H1 (cell line): Measurements from ENCODE around the gene PTPRE. TPM values are rescaled to one million over a fixed set of nuclear protein-coding genes. Genes with fewer than 3 reads are reported as not detected.

ENCODE experiments used
- CTCF ChIA-PET: fragments of 300-600 bp; sonication (Branson Sonifier 250); formaldehyde crosslinking; loops from one replicate; lab custom pipeline; 2021; ENCODE audit not compliant: partially characterized antibody; lab: Charles Lee
- POLR2A ChIA-PET: fragments of 300-600 bp; sonication (Branson Sonifier 250); formaldehyde crosslinking; loops from one replicate; lab custom pipeline; 2021; ENCODE audit warnings: inconsistent platforms; ENCODE audit not compliant: partially characterized antibody; lab: Charles Lee
- DNase-seq, 2 experiments: peaks; one replicate each; pipeline versions ENCODE4 v3.0.0 to v3.0.0-alpha.2; 2010 to 2022; ENCODE audit warnings: low spot score in 2 of 2, low read depth in 1 of 2, mixed read lengths in 1 of 2
- FAIRE-seq: peaks from 2 replicates; lab custom pipeline; 2011; peaks lifted over from hg19 to GRCh38; lab: Jason Lieb, UNC
- H2AFZ ChIP-seq: 2 replicates; pipeline ENCODE4 v1.8.1; 2012; ENCODE audit warnings: low read length, inconsistent platforms
- H2AK5ac ChIP-seq: 2 replicates; pipeline ENCODE4 v1.6.1; 2013; ENCODE audit warnings: low read depth, low read length
- H2BK120ac ChIP-seq: replicated peaks from 2 replicates; pipeline ENCODE3; 2013; ENCODE audit warnings: low read depth, low read length, inconsistent platforms
- H2BK12ac ChIP-seq: 2 replicates; pipeline ENCODE4 v1.6.1; 2013; ENCODE audit warnings: low read depth, low read length
- H2BK15ac ChIP-seq: 2 replicates; pipeline ENCODE4 v1.6.1; 2013; ENCODE audit warnings: low read length
- H2BK20ac ChIP-seq: 2 replicates; pipeline ENCODE4 v1.6.1; 2013; ENCODE audit warnings: low read length
- H2BK5ac ChIP-seq: 2 replicates; pipeline ENCODE4 v1.6.1; 2013; ENCODE audit warnings: low read depth, low read length
- H3K14ac ChIP-seq: 2 replicates; pipeline ENCODE4 v1.6.1; 2013; ENCODE audit warnings: inconsistent platforms; ENCODE audit not compliant: insufficient read length
- H3K18ac ChIP-seq: 2 replicates; pipeline ENCODE4 v1.6.1; 2013; ENCODE audit warnings: low read length; ENCODE audit errors: extremely low read depth
- H3K23ac ChIP-seq: 2 replicates; pipeline ENCODE4 v1.6.1; 2013; ENCODE audit warnings: inconsistent platforms; ENCODE audit not compliant: insufficient read length
- H3K23me2 ChIP-seq: 2 replicates; pipeline ENCODE4 v1.6.1; 2013; ENCODE audit warnings: low read depth, low read length
- H3K27ac ChIP-seq: 2 replicates; pipeline ENCODE4 v1.6.1; 2011; ENCODE audit warnings: low read depth, low read length, inconsistent platforms
- H3K27me3 ChIP-seq, 4 experiments: replicated peaks in 1 of 4; 1 replicate in 1 of 4; 2 replicates in 3 of 4; pipeline versions ENCODE4 v1.6.1 to v1.8.1; 2011 to 2013; ENCODE audit warnings: low read length in 3 of 4, mild to moderate bottlenecking in 3 of 4, inconsistent platforms in 2 of 4, mixed read lengths in 2 of 4, moderate library complexity in 1 of 4; ENCODE audit not compliant: control insufficient read depth in 3 of 4, insufficient read depth in 3 of 4; ENCODE audit errors: extremely low read depth in 1 of 4
- H3K36me3 ChIP-seq, 4 experiments: 2 replicates each; pipeline versions ENCODE4 v1.6.1 to v1.8.1; 2011 to 2013; ENCODE audit warnings: mild to moderate bottlenecking in 4 of 4, low read length in 3 of 4, moderate library complexity in 2 of 4, control low read depth in 1 of 4, inconsistent platforms in 1 of 4; ENCODE audit not compliant: insufficient read depth in 4 of 4, control insufficient read depth in 2 of 4
- H3K4ac ChIP-seq: replicated peaks from 2 replicates; pipeline ENCODE3; 2013; ENCODE audit warnings: low read length, low read depth, mixed read lengths, inconsistent platforms; ENCODE audit not compliant: insufficient read length
- H3K4me1 ChIP-seq, 4 experiments: replicated peaks in 1 of 4; 1 replicate in 1 of 4; 2 replicates in 3 of 4; pipeline versions ENCODE4 v1.6.1 to v1.8.1; 2011 to 2013; ENCODE audit warnings: low read length in 3 of 4, inconsistent platforms in 2 of 4, mixed read lengths in 1 of 4; ENCODE audit not compliant: insufficient read depth in 4 of 4, control insufficient read depth in 3 of 4
- H3K4me2 ChIP-seq, 2 experiments: 2 replicates each; pipeline versions ENCODE4 v1.6.1 to v1.8.1; 2011 to 2013; ENCODE audit warnings: low read depth in 2 of 2, low read length in 2 of 2, control low read depth in 1 of 2, inconsistent platforms in 1 of 2, mild to moderate bottlenecking in 1 of 2; ENCODE audit not compliant: insufficient read depth in 1 of 2
- H3K4me3 ChIP-seq, 4 experiments: fragments of 200-600, 300-600 bp in 1 of 4; sonication (generic), shearing (Covaris generic), sonication (Bioruptor Twin) in 1 of 4; 2 replicates each; pipeline versions ENCODE4 v1.5.1 to v1.8.1; 2011 to 2016; ENCODE audit warnings: low read length in 4 of 4, low read depth in 3 of 4, control low read depth in 2 of 4, inconsistent platforms in 2 of 4, mild to moderate bottlenecking in 2 of 4, mixed read lengths in 1 of 4, moderate library complexity in 1 of 4; ENCODE audit not compliant: insufficient read depth in 2 of 4; ENCODE audit errors: extremely low read depth in 1 of 4
- H3K56ac ChIP-seq: replicated peaks from 2 replicates; pipeline ENCODE3; 2013; ENCODE audit warnings: low read depth, mild to moderate bottlenecking, mixed read lengths, low read length, inconsistent platforms; ENCODE audit not compliant: insufficient read length
- H3K79me1 ChIP-seq: 2 replicates; pipeline ENCODE4 v1.6.1; 2013; ENCODE audit warnings: low read depth, low read length, control low read depth
- H3K79me2 ChIP-seq, 2 experiments: 2 replicates each; pipeline versions ENCODE4 v1.6.1 to v1.8.1; 2012 to 2013; ENCODE audit warnings: low read length in 2 of 2, mild to moderate bottlenecking in 2 of 2, inconsistent platforms in 1 of 2; ENCODE audit not compliant: insufficient read depth in 2 of 2, control insufficient read depth in 1 of 2
- H3K9ac ChIP-seq, 4 experiments: replicated peaks in 1 of 4; 1 replicate in 1 of 4; 2 replicates in 3 of 4; pipeline versions ENCODE4 v1.6.1 to v1.8.1; 2011 to 2013; ENCODE audit warnings: low read depth in 3 of 4, low read length in 3 of 4, control low read depth in 2 of 4, mild to moderate bottlenecking in 2 of 4, moderate library complexity in 2 of 4, inconsistent platforms in 1 of 4; ENCODE audit errors: extremely low read depth in 1 of 4
- H3K9me3 ChIP-seq, 2 experiments: 2 replicates each; pipeline versions ENCODE4 v1.6.1 to v1.8.1; 2012 to 2013; ENCODE audit warnings: mild to moderate bottlenecking in 2 of 2, moderate library complexity in 2 of 2, control low read depth in 1 of 2, inconsistent platforms in 1 of 2, low read depth in 1 of 2, low read length in 1 of 2, mixed read lengths in 1 of 2; ENCODE audit not compliant: insufficient read depth in 2 of 2
- H4K20me1 ChIP-seq, 2 experiments: replicated peaks in 1 of 2; 2 replicates each; pipeline versions ENCODE3 to v1.8.1; 2011 to 2013; ENCODE audit warnings: inconsistent platforms in 2 of 2, low read length in 2 of 2, mild to moderate bottlenecking in 1 of 2; ENCODE audit not compliant: insufficient read depth in 2 of 2, control insufficient read depth in 1 of 2
- H4K5ac ChIP-seq: 2 replicates; pipeline ENCODE4 v1.6.1; 2013; ENCODE audit warnings: low read length, low read depth, mixed read lengths, inconsistent platforms; ENCODE audit not compliant: insufficient read length
- H4K8ac ChIP-seq: 2 replicates; pipeline ENCODE4 v1.8.0; 2013; ENCODE audit warnings: mild to moderate bottlenecking, moderate library complexity, low read length, inconsistent platforms; ENCODE audit not compliant: insufficient read depth; ENCODE audit errors: extremely low read depth
- H4K91ac ChIP-seq: replicated peaks from 2 replicates; pipeline ENCODE3; 2013; ENCODE audit warnings: low read length, mixed read lengths, inconsistent platforms; ENCODE audit not compliant: insufficient read length
- ATF3 ChIP-seq: IDR thresholded peaks from 2 replicates; pipeline ENCODE4 v1.6.1; 2011; ENCODE audit warnings: low read depth, mild to moderate bottlenecking, low read length; ENCODE audit not compliant: insufficient read depth
- CTCF ChIP-seq, 3 experiments: IDR thresholded peaks; 1 replicate in 2 of 3; 2 replicates in 1 of 3; pipeline versions ENCODE4 v1.5.1 to v1.6.1; 2011; ENCODE audit warnings: low read length in 3 of 3, mild to moderate bottlenecking in 3 of 3, inconsistent platforms in 2 of 3, low read depth in 1 of 3, moderate library complexity in 1 of 3; ENCODE audit not compliant: insufficient read depth in 1 of 3; ENCODE audit errors: control extremely low read depth in 1 of 3
- EZH2 ChIP-seq: fragments of 200-600 bp; sonication (generic); IDR thresholded peaks from 2 replicates; pipeline ENCODE4 v1.7.1; 2012; ENCODE audit warnings: low read depth, mild to moderate bottlenecking, moderate library complexity, low read length, inconsistent platforms; ENCODE audit not compliant: severe bottlenecking
- GTF2F1 ChIP-seq: IDR thresholded peaks from 2 replicates; pipeline ENCODE4 v1.6.1; 2012; ENCODE audit warnings: low read depth, low read length, improper control_type of control experiment, borderline replicate concordance
- NANOG ChIP-seq: IDR thresholded peaks from 2 replicates; pipeline ENCODE4 v1.6.1; 2011; ENCODE audit warnings: low read length, low read depth, mild to moderate bottlenecking, inconsistent platforms; ENCODE audit not compliant: insufficient read depth, poor library complexity, severe bottlenecking
- PHF8 ChIP-seq: fragments of 200-600 bp; sonication (generic); conservative IDR thresholded peaks from 2 replicates; pipeline ENCODE4 v1.7.1; 2012; ENCODE audit warnings: low read depth, mild to moderate bottlenecking, inconsistent platforms, low read length, moderate library complexity
- SP2 ChIP-seq: IDR thresholded peaks from 2 replicates; pipeline ENCODE4 v1.6.1; 2012; ENCODE audit warnings: mild to moderate bottlenecking, low read length, inconsistent platforms
- WGBS, 2 experiments: shearing (Covaris generic) in 1 of 2; methylation state at CpG; one replicate each; pipeline versions ENCODE4 v1.1.6 to v1.1.7; 2013 to 2015; ENCODE audit warnings: low lambda C conversion rate in 2 of 2, mixed read lengths in 2 of 2, inconsistent platforms in 1 of 2, low coverage in 1 of 2, missing lambda C conversion rate in 1 of 2; ENCODE audit not compliant: insufficient replicate concordance in 2 of 2, insufficient coverage in 1 of 2, insufficient read length in 1 of 2; ENCODE audit errors: extremely low coverage in 1 of 2, missing lambda C conversion rate in 1 of 2; 5-methylcytosine and 5-hydroxymethylcytosine counted together
- polyA plus RNA-seq, 7 experiments: library from polyadenylated mRNA; depleted of rRNA in 3 of 7; stranded (reverse) in 5 of 7; unstranded in 2 of 7; fragments of >200 nt in 5 of 7; fragments of 200-250 nt in 2 of 7; gene quantifications; 1 replicate in 5 of 7; 2 replicates in 1 of 7; 4 replicates in 1 of 7; pipeline versions ENCODE4 v1.2.1 to v1.2.3, GENCODE V29; 2011 to 2013; ENCODE audit warnings: missing spikeins in 2 of 7, mixed read lengths in 2 of 7
- total RNA-seq: library from RNA; stranded (reverse); fragmentation: NEBNext Ultra II Directional; extraction: Animal tissue kit (Norgen Biotek cat#: 25700); gene quantifications from 2 replicates; pipeline ENCODE4 v1.2.1, GENCODE V29; 2021

PTPRE gene
- total and polyA plus RNA-seq, 2 of the 8 experiments (the other 6 are each of a cell fraction or from before 2014, with no cell fraction given), result 0.33 to 0.54 TPM

- H3K9ac ChIP-seq, result no peak overlapping the region
- no peak overlapping the region for H4K91ac ChIP-seq
- no peak overlapping the region for H3K4me2 ChIP-seq
- no peak overlapping the region; the same call in 1 of the 2 replicates for H2BK15ac ChIP-seq
- 91% methylated on average over 13 of the region's 13 CpGs; no CpG with 5 or more reads in 1 of the 2 experiments for WGBS, 2 experiments
- no peak overlapping the region for H4K8ac ChIP-seq
- DNase-seq (peak in 1 of 2 experiments; percentile 29), FAIRE-seq (no peak)
- H2BK5ac ChIP-seq, result no peak overlapping the region
- no peak overlapping the region for H3K14ac ChIP-seq
- no peaks in the 10 kb centered on the region for H3K27me3 ChIP-seq
- no peak overlapping the region for H2BK20ac ChIP-seq
- no peaks in the 10 kb centered on the region; a peak in 2 of 7 replicates for H3K4me1 ChIP-seq
- POLR2A ChIA-PET, result no interaction called here
- no peak overlapping the region for H2AFZ ChIP-seq
- H2BK12ac ChIP-seq, result no peak overlapping the region
- H3K4ac ChIP-seq, result no peak overlapping the region
- CTCF ChIA-PET, result interaction anchor here (0.9 to 1.8 kb wide), 5 partner anchors 17 to 209 kb away, joined by 3 to 8 read pairs (median 4); no protein-coding TSS in a partner anchor
- H3K36me3 ChIP-seq, result no peaks in the 10 kb centered on the region
- H3K18ac ChIP-seq, result no peak overlapping the region
- no peaks in the 10 kb centered on the region for H3K9me3 ChIP-seq
- H3K27ac ChIP-seq, result no peak overlapping the region
- no peak overlapping the region for H2AK5ac ChIP-seq
- H3K23ac ChIP-seq, result no peak overlapping the region
- H3K23me2 ChIP-seq, result no peaks in the 10 kb centered on the region
- H4K5ac ChIP-seq, result no peak overlapping the region
- H2BK120ac ChIP-seq, result no peak overlapping the region
- no peaks in the 10 kb centered on the region for H3K79me1 ChIP-seq
- H3K4me3 ChIP-seq, result no peak overlapping the region
- H3K79me2 ChIP-seq, result no peaks in the 10 kb centered on the region
- H3K56ac ChIP-seq, result no peak overlapping the region
- no peaks in the 10 kb centered on the region for H4K20me1 ChIP-seq
- no peak for TF ChIP-seq NANOG
- TF ChIP-seq GTF2F1, result no peak
- TF ChIP-seq ATF3, result no peak
- TF ChIP-seq PHF8, result no peak
- TF ChIP-seq EZH2, result no peak
- TF ChIP-seq SP2, result no peak
- TF ChIP-seq CTCF (IDR thresholded peaks at IDR 0.05; ENCODE audit: control extremely low read depth in 1 of 3, insufficient read depth in 1 of 3, low read depth in 1 of 3, low read length in 3 of 3), result no peak
Measured at GRCh38 chr10:127888521-127889312, 18.2 kb upstream of the PTPRE start.
